Stimulated activated CD4-positive, alpha-beta T cell treated with anti-CD3 and anti-CD28 coated beads, TNF-alpha, amount 100 ng/mL, for 4 hours (primary cell): ENCODE data around the gene SALL1.

ENCODE experiments used
- DNase-seq, 3 experiments: peaks; one replicate each; pipeline ENCODE4 v3.0.0-alpha.2; 2020; ENCODE audit warnings: low read depth in 3 of 3

Gene SALL1

DNA sequence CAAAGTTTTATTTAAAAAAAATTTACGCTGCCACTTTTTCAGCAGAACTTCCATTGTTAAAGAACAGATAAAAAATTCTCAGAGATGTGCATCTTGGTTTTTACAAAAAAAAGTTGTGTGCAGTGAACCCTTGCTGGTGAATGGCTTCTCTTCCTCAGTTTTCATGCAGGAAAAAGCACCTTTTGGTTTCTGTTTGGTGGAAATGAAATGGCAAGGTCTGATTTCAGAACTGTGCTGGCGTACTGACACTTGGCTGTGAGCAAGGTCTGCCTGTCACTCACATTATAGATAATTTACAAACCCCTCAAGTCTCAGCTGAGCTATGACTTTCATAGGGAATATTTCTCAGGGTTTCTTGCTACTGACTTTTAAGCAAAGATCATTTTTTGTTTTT lies 5.7 kb upstream of the SALL1 start:
- DNase-seq = no peak

DNA sequence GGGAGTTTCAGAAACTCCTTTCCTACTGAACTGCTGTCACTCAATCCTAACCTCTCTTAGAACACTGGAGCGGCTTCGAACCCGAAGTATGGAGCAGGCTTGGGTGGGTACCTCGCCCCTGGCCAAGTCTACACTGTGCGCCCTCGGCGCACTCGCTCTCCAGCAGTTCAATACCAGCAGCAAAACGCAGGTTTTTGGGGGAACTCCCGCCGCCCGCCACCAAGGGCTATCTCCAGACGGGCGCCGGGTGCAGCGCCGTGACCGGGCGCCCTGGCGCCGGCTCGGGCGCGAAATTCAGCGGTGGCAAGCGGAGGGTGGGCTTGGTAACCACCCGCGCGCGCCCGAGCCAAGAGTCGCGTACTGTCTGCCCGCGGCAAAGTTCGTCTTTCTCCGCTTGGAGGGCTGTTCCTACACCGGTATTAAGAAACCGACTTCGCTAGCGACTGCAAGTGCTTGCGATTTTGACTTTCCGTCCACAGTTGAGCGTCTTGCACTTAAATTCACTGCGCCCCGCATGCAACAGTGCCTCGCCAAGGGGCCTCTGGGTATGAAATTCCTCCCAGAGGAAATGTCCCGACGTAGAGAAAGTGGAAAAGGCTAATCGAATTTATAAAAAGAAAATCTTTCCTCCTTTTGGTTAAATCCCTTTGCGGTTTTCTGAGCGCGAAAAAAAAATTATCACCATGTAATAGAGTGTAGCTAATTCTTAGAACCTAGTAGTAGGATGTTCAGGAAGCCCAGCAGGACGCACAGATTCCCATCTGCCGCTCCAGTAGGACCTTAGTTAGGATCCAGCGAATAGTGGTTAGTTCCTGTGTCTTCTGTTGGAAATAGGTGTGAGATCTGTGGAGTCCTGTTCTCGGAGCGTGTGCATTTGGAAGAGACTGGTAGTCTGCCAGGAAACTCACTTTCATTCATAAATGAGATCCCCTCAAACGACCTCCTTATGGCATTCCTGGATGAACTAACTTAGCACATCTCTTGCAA lies 5.0 kb upstream of the SALL1 start:
- DNase-seq = no peak

DNA sequence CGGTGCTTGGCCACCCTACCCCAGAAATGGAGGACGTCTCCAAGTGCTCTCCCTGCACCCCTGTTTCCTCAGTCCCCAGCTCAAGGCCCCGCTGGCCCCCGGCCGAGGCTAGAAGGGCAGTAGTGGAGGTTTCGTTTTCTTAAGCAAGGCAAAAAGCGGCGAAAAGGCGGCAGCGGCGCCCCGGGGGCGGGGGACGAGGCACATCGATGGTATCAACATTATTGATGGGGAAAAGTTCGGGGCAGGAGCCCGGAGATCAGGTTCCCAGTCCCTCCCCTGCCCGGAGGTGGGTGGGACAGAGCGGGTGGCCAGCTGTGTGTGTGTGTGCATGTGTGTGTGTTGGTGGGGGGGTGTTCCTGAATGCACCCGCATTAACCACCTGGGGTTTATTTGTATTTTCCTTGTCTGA lies 4.1 kb upstream of the SALL1 start:
- DNase-seq = no peak

DNA sequence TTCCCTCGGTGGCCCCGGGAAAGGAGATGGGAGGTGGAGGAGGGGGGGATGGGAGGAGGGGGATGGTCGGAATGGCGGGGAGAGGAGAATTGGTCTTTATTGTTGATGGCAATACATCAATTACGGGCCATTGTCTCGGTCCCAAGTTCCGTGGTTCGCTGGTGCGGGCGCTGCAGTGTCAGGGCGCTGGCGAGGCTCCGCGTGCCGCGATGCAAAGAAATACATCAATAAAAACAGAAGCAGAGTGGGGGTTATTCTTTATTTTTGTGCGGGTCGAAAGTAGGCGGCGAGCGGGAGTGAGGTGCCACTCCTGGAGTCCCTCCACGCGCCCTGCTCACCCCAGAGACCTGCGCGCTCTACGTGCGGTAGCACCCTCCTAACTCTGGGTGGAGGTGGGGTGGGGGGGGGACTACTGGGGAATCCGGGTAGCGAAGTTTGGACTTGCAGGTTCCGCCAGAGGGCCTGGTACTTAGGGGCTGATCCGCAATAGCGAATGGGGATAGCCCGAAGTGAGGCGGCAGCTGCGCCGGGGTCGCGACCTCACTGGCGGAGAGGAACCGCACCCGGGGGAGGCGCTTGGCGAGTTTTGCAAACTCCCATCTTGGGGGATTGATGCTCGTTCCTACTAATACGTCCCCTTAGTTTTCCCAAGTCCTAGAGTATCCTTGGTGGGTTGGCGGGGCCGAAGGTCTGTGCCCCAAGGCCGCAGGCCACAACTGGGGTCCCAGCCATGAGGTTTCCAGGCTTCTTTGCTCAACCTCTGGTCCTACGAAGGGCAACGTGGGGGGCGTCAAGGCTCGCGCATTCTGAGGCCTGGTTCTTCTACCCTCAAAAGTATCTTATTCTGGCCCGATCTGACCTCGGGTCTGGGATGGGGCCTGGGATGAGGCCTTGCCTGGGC lies 3.5 kb upstream of the SALL1 start:
- DNase-seq = no peak

DNA sequence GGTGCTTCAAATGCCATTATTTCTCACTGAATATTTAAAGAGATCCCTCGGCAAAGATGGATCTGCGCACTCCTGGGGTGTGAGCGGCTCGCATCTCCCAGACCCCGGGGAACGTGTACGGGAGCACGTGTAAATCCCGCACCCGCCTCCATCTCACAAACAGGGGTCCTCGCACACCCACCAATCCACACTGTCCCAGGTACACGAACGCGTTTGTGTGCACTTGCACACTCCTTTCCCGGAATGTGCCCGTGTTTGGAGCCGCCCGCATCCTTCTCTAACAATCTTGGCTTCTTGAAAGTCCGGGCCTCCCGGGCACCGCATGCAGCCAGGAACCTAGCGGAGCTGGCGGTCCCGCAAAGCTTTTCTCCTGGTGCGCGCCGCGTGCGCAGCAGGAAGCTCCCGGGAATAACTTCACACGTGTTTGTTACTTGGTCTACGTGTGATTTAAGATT lies 2.5 kb upstream of the SALL1 start:
- no peak for DNase-seq

DNA sequence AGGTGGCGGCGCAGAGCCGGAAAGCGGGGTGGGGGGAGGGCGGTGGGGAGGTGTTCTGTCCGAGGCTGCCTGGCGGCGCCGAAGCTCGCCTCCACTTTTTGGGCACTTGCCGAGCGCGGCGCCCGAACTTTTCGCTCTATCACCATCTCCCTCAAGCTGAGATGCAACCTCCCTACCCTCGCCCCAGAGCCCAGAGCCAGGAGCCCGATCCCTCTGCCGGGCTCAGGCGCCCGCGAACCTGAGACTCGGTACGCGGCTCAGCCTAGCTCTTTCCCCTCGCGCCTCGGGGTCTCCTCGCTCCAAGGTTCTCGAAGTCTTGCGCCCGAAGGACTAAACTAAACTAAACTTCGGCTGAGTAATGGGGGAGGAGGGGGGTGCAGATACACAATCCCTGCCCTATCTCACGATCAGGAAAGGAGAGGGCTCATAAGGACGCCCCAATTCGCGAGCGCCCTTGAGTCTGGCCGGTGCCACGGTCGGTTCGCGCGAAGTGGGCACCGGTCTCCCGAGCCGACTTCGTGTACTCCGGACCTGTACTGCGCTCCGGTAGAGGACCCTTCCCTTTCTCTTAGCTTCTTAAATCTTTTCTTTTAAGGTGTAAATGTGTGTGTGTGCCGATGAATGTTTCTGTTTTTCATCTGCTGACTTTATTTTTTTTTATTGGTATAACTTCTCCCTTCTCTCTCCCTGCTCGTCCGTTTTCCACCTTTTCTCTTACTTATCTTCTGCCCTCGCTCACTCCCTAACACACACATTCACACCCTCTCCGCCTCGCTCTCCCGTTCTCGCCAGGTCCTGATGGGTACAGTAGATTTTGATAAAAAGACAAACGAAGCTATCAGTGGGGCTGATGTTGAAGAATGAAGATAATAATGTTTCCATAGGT lies 1.9 kb upstream of the SALL1 start:
- no peak for DNase-seq

DNA sequence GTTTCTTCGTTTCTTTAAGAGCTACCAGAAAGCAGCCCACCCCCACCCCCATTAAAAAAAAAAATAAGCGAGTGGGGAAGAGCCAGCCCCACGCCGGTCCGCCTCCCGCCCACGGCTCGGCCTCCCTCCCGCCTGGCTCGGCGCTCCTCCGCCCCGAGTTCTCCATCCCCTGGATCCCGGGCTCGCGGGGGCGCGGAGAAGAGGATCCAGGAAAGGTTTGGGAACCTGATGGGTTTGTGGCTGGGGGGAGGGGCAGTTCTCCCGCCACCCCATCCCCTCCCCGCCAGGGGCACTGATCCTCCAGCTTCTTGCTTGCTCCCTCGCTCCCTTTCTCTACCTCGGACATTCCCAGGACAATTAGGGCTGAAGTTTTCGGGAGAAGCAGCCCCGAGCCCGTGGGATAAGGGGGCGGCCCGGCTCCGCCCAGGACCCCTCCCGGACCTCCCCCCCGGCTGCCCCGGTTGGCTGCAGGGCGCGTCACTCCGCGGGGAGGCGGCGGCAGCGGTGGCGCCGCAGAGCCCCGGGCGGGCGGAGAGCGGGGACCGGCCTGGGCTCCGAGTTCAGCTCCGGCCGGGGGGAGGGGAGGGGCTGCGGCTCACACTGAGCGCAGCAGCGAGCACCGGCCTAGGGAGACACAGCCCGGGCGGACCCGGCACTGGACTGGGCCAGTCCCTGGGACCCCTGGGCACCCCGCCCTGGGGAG lies 1.0 kb upstream of the SALL1 start:
- no peak for DNase-seq

DNA sequence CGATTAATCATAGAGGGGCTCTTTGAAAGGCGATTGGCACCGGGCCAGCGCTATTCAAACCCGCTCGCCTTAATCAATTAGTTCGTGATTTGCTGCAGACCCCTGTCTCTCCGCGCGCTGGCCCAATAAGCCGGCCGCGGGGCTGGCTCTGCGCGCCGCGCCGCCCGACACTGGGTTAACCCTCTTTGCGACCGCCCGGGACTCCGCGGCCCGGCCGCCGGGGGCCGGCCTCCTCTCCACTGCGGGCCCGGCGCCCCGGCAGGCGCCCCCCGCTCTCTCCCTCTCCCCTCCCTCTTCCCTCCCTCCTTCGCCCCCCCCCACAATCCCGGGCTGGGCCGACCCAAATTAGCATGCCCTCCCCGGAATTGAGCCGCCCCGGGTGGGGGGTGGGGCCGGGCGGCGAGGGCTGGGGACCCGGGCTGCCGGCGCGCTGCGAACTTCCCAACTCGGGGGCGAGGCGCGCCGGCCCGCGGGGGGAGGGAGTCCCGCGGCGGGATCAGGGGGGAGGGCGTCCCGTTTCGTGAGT lies 428 bp upstream of the SALL1 start:
- no peak for DNase-seq

DNA sequence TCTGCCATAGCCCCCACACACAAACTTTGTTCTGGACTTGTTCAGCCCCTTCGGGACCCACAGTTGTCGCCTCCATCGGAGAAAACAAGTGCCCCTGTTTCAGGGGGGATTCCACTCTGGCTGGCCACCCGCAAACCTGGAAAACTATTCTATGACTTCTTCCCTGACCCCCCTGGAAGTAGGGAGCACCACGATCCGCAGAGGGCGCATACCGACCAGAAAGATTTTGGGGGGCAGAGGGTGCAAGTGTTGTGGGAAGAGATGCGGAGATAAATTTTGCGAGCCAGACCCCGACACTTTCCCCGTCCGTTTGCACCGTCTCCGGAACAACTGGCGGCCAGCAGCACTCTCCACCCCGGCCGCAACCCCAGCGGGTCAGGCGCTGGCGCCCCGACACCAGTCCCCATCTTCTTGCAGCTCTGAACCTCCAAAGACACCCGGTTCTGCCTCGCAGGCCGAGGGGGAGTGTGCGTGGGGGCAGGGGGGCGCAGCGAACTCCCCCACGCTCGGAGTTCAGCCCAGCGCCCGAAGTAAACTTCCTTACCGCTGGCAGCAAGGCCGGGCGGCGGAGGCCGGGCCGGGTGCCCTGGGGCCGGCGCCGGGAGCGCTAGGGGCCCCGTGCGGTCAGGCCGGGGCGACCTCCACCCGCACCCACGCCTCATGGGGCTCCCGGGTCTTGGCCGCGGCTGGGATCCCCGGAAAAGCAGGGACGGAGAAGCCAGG lies 744 bp downstream of the SALL1 start:
- no peak for DNase-seq

DNA sequence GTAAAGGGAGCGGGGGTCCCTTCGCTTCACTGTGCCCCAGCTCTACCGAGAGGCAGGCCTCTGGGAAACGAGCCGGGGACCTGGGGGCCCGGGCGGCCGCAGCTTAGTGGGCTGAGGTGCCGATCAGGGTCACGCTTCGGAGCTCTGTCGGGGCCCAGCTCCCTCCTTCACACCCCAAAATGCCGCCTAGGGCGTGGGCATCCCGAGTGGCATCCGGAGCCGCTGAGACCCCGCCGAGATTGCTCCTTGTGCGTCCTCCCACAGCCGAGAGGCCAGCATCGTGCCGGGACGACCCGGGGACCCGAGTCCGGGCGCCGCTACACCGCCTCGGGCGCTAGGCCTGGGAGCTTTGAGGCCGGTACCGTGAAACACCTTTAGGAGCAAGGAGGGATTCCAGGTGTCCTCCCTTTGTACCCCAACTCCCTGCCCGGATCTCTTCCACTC lies 1.3 kb downstream of the SALL1 start:
- no peak for DNase-seq

DNA sequence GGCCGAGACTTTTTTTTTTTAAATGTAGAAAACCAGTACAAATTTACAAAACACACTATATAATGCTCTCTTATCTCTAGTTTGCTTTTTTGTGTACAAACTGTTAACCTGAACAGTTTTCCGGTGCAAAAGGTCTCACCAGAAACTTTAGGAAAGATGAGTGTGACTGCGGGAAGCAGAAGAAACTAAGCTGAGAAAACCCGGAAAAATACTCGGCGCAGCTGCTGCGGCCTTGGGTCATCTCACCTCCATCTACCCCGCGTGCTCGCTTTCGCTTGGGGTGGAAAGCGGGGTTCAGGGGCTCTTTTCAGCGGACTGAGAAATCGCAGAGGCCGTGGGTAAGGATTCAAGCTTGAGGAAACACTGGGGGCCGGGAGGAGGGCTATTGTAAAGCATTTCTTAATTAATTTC lies 1.8 kb downstream of the SALL1 start:
- no peak for DNase-seq

DNA sequence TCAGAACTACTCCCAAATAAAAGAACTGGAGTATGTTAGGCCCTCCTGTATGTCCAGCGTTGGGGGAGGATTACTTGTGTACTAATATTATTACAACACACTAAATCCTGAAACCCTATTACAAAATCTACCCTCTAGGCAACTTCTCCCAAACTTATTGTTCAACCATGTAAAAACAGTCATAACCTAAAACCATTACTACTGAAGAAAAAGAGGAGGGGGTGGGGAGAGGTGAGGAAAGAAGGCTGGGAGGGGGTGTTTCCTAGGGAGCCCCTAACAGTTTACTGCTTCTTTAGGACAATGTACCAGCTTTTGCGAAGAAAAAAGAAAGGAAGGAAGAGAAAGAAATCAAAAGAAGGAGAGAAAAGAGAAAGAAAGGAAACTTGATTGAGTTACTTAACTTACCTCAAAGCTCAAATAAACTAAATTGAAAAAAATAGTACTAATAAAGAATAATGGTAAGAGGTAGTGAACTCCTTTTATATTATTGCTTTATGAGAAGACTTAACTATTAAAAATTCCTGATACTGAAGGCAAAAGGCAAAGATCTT lies 2.3 kb downstream of the SALL1 start:
- DNase-seq = no peak

DNA sequence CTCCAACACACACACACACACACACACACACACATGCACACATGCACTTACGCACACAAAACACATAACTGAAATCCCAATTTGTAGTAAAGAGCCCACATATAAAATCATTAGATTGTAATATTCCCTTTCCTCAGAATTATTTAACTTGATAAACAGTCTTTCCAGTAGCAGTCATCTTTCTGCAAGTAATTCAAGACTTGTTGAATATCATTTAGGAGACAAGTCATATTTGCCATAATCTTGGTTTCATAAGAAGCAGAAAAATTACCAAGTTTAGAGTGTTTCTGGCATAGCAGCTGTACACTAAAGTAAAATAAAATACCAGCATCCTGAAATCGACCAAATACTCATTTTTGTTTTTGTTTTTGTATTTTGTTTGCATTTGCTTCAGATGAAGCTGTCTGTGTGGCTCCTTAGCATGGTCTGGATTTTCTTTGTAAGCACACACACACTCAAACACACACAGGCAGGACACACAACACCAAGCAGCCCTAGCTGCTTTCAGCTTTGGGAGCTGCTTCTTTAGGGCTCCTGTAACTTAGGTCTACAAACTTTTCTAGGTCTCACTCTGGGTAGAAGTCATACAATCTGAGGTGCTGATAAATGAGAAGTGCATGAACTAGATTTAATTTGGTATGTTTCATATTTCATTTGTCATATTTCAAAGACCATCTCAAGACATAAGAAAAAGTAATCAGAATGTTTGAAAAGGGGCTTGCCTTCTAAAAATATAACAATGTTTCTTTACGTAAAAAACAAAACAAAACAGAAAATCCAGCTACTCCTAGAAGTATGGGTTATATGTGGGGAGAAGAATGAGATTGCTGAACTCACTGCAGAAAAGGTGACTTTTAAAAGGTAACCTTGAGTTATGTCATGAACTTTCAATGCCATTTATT lies 3.0 kb downstream of the SALL1 start:
- DNase-seq = no peak

DNA sequence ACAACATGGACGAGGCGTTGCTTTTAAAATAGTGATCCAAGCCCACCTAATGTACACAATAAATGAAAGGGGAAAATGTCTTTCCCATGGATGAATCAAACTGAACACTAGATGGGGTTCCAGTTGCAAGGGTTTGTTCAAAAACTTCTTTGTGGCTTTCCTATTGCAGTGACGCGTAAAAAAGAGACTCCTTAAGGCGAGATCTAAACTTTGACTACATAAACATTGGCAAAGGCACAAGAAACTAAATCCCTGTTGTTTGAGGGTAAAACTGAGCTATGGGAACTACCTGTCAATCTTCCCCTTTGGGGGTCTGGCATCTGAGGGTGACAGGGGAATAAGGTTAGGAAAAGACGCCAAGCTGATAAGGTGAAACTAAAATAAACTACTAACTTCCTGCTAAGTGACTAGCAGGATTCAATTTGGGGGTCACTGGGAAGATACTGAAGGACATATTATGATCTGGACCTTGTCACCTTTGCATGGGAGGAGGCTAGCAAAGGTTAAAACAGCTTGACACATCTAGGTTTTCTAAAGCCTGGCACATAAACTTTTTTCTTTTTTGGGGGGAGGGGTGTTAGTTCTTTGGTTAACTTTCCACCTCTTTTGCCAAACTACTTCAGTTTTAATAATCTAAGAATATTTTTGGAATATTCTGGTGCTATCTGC lies 4.7 kb downstream of the SALL1 start:
- DNase-seq = no peak

DNA sequence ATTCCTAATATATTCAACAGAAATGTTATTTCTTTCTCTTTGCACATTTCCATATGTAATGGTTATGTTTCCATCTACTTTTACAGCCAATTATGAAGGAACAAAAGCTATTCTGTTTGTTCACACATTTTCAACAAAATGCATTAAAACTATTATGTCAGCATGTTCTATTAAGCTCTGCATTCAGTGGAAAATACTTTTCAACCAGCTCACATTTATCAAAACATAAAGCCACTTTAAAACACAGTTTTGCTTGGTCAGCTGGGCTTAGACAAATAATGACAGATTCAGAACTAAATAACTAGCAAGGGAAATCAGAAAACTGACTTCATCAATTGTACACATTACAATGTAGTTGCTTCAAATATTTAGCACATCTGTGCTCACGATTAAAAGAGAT lies 6.9 kb downstream of the SALL1 start:
- DNase-seq = no peak

DNA sequence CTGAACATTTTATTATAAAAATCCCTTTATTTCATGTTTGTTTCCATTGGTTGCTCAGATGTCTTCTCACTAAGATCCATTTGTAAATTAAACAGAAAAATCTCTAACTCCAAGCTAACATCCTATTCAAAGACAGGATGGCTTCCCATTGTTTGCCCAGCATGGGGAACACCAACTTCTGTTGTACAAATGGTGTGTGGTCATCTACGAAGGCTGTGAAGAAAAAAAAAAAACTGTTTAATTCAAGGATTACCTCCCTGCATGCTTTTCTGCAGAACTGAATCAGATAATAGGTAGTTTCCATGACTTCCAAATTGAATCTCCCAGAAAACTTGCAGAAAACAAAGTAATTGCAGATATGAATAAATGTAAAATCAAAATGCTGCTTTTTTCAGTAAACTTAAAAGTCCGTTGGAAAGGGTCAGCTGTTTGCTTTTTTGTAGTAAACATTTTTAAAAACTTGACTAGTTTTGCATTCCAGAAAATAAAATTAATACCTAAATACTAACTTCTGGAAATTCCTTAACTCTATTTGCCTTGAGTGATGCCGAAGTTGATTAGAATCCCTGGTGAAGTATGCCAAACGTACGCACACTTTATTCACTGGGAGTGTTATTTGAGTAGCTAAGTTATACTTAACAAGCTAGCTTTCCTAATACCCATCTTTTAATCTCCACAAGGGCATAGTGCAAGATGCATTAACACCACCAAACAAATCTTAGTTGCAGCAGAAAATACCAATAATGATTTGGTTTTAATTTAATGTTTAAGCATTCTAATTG lies 7.7 kb downstream of the SALL1 start:
- no peak for DNase-seq

DNA sequence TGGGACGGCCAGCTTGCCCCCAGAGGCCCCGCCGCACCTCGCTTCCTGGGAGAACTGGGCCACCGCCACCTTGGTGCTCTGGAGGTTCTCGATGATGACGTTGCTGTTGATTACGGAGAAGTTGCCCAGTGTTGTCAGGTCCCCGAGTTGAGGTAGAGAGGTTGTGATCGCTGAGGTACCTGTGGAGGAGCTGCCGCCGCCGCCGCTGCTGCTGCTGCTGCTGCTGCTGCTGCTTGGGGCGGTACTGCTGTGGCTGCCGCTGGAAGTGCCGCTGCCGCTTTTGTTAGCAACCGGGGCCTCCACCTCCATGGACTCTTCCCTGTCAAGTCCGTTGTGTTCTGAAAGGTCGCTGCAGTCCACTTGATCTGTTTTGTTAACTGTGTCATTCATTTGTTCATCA lies 9.5 kb downstream of the SALL1 start:
- no peak for DNase-seq
